GM13976 (cell line): ENCODE results near the gene CATSPERB.

Experiments
- DNase-seq: peaks from one replicate; pipeline ENCODE4 v3.0.0; 2012; ENCODE audit warnings: low spot score
- in situ Hi-C: fragments of 300-500 bp; cut with MboI; formaldehyde crosslinking; loops from one replicate; pipeline ENCODE4 v1.12.0; 2022; ENCODE audit warnings: low sequenced_read_pairs, mixed read lengths, inconsistent platforms; ENCODE audit not compliant: unreplicated experiment
- TF ChIP-seq, protein P1 (sequence below): IDR thresholded peaks from 2 replicates; pipeline ENCODE4 v1.5.1; 2012; ENCODE audit warnings: borderline replicate concordance, mild to moderate bottlenecking; ENCODE audit not compliant: insufficient read depth; ENCODE audit errors: extremely low read depth, missing control alignments, control extremely low read depth

Gene CATSPERB

DNA sequence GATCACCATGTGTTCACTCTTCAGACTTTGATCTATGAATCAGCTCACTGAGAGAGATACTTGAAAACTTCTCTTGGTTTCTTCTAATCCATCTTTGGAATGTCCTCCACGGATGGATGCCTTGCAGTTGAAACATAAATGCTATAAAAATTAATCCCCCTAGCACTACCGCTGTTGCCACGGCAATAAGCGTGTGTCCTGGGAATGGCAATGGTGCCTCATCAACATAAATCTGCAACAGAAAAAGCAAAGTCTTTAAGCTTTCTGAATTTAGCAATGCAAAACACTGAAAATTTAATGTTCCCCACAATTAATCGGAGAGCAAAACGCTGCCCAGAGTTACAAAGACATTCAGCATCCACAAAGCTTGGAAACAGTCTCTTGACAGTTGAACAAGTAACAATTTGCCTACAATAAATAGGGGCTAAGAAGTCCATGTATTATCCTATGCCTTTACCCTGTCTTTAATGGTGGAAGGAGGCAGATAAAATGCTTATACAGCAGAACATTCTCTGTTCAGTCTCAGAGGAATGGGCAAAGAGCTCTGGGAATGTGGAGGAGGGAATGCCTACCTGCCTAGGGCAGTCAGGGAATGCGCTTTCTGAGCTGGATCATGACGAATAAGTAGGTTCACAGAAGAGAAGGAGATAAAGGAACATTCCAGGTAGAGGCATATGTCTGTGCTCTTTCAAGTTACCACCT lies 150.9 kb downstream of the CATSPERB start:
- in situ Hi-C loops = no loop called here
- TF ChIP-seq, protein P1, sequence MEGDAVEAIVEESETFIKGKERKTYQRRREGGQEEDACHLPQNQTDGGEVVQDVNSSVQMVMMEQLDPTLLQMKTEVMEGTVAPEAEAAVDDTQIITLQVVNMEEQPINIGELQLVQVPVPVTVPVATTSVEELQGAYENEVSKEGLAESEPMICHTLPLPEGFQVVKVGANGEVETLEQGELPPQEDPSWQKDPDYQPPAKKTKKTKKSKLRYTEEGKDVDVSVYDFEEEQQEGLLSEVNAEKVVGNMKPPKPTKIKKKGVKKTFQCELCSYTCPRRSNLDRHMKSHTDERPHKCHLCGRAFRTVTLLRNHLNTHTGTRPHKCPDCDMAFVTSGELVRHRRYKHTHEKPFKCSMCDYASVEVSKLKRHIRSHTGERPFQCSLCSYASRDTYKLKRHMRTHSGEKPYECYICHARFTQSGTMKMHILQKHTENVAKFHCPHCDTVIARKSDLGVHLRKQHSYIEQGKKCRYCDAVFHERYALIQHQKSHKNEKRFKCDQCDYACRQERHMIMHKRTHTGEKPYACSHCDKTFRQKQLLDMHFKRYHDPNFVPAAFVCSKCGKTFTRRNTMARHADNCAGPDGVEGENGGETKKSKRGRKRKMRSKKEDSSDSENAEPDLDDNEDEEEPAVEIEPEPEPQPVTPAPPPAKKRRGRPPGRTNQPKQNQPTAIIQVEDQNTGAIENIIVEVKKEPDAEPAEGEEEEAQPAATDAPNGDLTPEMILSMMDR = no peak
- no peak for DNase-seq

DNA sequence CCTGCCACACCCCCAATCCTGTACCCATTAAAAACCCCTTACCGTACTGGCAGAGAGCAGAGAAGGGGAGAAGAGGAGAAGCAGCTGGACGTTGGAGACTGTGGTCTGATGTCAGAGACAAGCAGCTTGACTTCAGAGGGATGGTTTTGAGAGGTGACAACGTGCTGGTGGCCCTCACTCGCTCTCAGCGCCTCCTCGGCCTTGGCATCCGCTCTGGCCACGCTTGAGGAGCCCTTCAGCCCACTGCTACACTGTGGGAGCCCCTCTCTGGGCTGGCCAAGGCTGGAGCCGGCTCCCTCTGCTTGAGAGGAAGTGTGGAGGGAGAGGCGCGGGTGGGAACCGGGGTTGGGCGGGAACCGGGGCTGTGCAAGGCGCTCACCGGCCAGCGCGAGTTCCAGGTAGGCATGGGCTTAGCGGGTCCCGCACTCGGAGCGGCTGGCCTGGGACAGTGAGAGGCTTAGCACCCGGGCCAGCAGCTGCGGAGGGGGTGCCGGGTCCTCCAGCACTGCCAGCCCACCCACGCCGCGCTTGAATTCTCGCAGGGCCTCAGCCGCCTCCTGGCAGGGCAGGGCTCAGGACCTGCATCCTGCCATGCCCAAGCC lies 154.2 kb downstream of the CATSPERB start:
- TF ChIP-seq, protein P1 = no peak
- in situ Hi-C loops = no loop called here
- no peak for DNase-seq

DNA sequence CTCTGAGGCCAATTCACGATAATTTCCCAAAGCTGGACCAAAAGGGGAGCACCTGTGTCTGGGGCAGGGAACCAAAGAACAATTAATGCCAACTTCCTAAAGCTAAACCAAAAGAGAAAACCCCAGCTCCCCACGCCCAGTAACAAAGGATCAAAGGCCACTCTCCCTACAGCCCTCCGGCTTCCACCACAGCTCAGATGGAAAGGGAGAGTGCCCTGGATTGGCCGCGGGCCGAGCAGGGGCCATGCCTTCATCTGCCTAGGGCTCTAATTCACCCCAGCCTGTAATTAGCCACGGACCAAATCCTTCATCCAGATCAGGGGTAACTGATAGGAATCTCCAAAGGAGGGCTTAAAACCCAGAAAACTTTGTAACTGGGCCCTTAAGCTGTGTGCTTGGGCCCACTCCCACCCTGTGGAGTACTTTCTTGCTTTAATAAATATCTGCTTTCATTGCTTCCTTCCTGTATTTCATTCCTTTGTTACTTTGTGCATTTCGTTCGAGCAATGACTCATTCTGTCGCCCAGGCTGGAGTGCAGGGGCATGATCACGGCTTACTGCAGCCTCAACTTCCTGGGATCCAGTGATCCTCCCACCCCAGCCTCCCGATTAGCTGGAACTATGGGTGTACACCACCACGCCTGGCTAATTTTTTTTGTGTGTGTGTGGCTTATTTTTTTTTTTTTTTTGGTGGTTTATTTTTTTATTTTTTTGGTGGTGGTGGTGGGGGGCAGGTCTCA lies 156.2 kb downstream of the CATSPERB start:
- TF ChIP-seq, protein P1 = no peak
- DNase-seq = no peak
- in situ Hi-C loops = no loop called here

DNA sequence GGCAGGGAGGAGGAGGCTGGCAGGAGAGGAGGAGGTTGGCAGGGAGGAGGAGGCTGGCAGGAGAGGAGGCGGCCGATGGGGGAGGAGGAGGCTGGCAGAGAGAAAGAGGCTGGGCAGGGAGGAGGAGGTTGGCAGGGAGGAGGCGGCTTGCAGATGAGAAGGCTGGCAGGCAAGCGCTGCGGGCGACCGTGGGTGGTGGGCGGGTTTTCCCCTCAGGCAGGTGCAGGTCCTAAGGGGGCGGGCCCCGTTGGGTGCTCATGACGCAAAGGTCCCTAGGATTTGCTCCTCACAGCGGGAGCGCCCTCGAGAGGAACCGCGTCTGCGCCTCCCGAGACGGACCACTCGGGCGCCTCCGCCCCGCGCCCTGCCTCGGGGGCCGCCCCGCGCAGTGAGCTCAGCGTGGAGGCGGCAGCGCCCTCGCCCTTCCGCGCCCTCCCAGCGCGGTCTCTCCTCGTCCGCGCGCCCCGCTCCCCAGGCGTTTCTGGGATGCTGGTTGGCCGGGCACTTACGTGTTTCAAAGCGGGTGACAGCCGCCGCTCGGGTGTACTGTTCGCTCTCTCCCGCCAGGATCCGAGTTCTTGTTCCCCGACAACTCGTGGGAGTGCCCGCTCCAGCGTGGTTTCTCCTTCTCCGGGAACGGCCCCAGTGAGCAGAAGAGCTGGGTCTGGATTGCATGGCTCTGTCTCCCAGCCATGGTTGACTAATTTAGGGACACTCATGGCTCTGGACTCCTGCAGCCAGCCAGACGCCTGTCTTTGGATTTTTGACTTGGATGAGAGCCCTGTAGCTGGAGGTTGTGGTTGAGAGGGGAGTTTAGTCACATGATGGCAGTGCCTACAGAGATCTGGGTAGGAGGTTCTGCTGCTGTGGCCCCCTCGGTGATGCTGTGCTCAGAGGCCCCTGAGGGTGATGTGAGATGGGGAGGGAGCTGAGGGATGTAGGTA lies 157.7 kb downstream of the CATSPERB start:
- peak; percentile 67 for DNase-seq
- TF ChIP-seq, protein P1 = no peak
- in situ Hi-C loops = no loop called here

DNA sequence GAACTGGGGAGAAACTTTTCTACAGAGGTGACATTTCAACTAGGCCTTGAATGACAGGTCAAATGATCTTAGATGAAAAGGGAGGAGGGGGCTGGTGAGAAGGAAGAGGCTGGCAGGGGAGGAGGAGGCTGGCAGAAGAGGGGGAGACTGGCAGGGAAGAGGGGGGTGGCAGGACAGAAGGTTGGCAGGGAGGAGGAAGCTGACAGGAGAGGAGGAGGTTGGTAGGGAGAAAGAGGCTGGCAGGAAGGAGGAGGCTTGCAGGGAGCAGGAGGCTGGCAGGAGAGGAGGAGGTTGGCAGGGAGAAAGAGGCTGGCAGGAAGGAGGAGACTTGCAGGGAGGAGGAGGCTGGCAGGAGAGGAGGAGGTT lies 158.4 kb downstream of the CATSPERB start:
- in situ Hi-C loops = no loop called here

More for the DNA sequence above, 158.4 kb downstream of the CATSPERB start:
- TF ChIP-seq, protein P1 = no peak
- no peak for DNase-seq
